Right atrium auricular region (tissue), 2 donors: ENCODE results near the gene TEAD2. TPM values are rescaled to one million over a fixed set of nuclear protein-coding genes. Genes with fewer than 3 reads are reported as not detected.

Experiments used
- DNase-seq: peaks from one replicate; pipeline ENCODE4 v3.0.0-alpha.2; 2019; ENCODE audit warnings: low spot score
- H3K27ac ChIP-seq, 2 donors: fragments of 200-600 bp; sonication (generic); 1 replicate in 1 of 2; 2 replicates in 1 of 2; pipeline ENCODE4 v1.5.1; 2016 to 2019
- H3K27me3 ChIP-seq, 2 donors: fragments of 200-600 bp; sonication (generic); one replicate each; pipeline versions ENCODE4 v1.5.1 to v1.6.0; 2017 to 2019
- H3K36me3 ChIP-seq: fragments of 200-600 bp; sonication (generic); one replicate; pipeline ENCODE4 v1.5.1; 2016
- H3K4me1 ChIP-seq, 2 donors: fragments of 200-600 bp; sonication (generic); one replicate each; pipeline versions ENCODE4 v1.5.1 to v1.6.0; 2017 to 2019
- H3K4me3 ChIP-seq, 2 donors: fragments of 200-600 bp; sonication (generic); 1 replicate in 1 of 2; 2 replicates in 1 of 2; pipeline ENCODE4 v1.5.1; 2017 to 2019; ENCODE audit warnings: mild to moderate bottlenecking in 1 of 2, moderate library complexity in 1 of 2
- H3K9me3 ChIP-seq, 2 donors: fragments of 200-600 bp; sonication (generic); one replicate each; pipeline ENCODE4 v1.5.1; 2019
- CTCF ChIP-seq, 2 donors: fragments of 200-600 bp; sonication (generic); IDR thresholded peaks; one replicate each; pipeline ENCODE4 v1.5.1; 2019; ENCODE audit warnings: antibody characterized with exemption in 2 of 2
- total RNA-seq, 2 donors: library from RNA; depleted of rRNA; stranded (reverse); fragments of >200 nt; gene quantifications; one replicate each; pipeline ENCODE4 v1.1.0, GENCODE V29; 2016

TEAD2 gene
- total RNA-seq, 2 donors from 2014 or later = 39.8 to 45.3 TPM

GRCh38 chr19:49396738-49397505, 34.7 kb upstream of the TEAD2 start:
- Histone ChIP-seq H3K4me3 (no peak overlapping the region), H3K4me1 (no peaks in the 10 kb centered on the region), H3K27ac (no peak overlapping the region), H3K27me3 (no peaks in the 10 kb centered on the region), H3K9me3 (no peaks in the 10 kb centered on the region), H3K36me3 (no peaks in the 10 kb centered on the region)
- no peak for DNase-seq
- no peak for TF ChIP-seq CTCF (IDR thresholded peaks at IDR 0.05)

GRCh38 chr19:49395581-49396407, 33.6 kb upstream of the TEAD2 start:
- Histone ChIP-seq H3K27ac (no peak overlapping the region), H3K4me3 (no peak overlapping the region), H3K4me1 (no peaks in the 10 kb centered on the region), H3K9me3 (no peaks in the 10 kb centered on the region), H3K36me3 (no peaks in the 10 kb centered on the region), H3K27me3 (no peaks in the 10 kb centered on the region)
- no peak for DNase-seq
- no peak for TF ChIP-seq CTCF (IDR thresholded peaks at IDR 0.05)

GRCh38 chr19:49393881-49394280, 31.7 kb upstream of the TEAD2 start:
- no peak overlapping the region for H3K27ac ChIP-seq
- no peak overlapping the region for H3K4me3 ChIP-seq
- no peak for DNase-seq
- no peak for TF ChIP-seq CTCF (IDR thresholded peaks at IDR 0.05)
- no peaks in the 10 kb centered on the region for H3K36me3 ChIP-seq
- no peaks in the 10 kb centered on the region for H3K27me3 ChIP-seq
- no peaks in the 10 kb centered on the region for H3K4me1 ChIP-seq
- H3K9me3 ChIP-seq = no peaks in the 10 kb centered on the region

GRCh38 chr19:49391581-49392399, 29.6 kb upstream of the TEAD2 start:
- peak; percentile 63 for DNase-seq
- peaks cover 0 to 4% of the 10 kb centered on the region in 2 donors for H3K4me1 ChIP-seq
- H3K27me3 ChIP-seq = no peaks in the 10 kb centered on the region
- H3K4me3 ChIP-seq = no peak overlapping the region
- no peak overlapping the region for H3K27ac ChIP-seq
- no peaks in the 10 kb centered on the region for H3K9me3 ChIP-seq
- TF ChIP-seq CTCF (IDR thresholded peaks at IDR 0.05) = peak; percentile 81 to 82
- no peaks in the 10 kb centered on the region for H3K36me3 ChIP-seq

- Histone ChIP-seq H3K36me3 (no peaks in the 10 kb centered on the region), H3K27ac (no peak overlapping the region), H3K27me3 (no peaks in the 10 kb centered on the region), H3K9me3 (no peaks in the 10 kb centered on the region), H3K4me1 (peaks cover 0 to 4% of the 10 kb centered on the region in 2 donors), H3K4me3 (no peak overlapping the region)
- no peak for DNase-seq
- no peak for TF ChIP-seq CTCF (IDR thresholded peaks at IDR 0.05)
Observed at GRCh38 chr19:49390929-49391359, 28.7 kb upstream of the TEAD2 start.
